HG02759 (cell line): ENCODE data around the gene CTF1.
"Not testable (repeated sequence)": the region's sequence is repeated elsewhere in the genome, so short reads cannot be mapped to it uniquely, and the experiment has no call there.

Source experiments
- ATAC-seq: cut with Tn5 transposase; IDR thresholded peaks from one replicate; pipeline ENCODE4 v1.9.1; 2021; ENCODE audit warnings: mild to moderate bottlenecking, moderate library complexity; ENCODE audit not compliant: unreplicated experiment

Gene CTF1

DNA sequence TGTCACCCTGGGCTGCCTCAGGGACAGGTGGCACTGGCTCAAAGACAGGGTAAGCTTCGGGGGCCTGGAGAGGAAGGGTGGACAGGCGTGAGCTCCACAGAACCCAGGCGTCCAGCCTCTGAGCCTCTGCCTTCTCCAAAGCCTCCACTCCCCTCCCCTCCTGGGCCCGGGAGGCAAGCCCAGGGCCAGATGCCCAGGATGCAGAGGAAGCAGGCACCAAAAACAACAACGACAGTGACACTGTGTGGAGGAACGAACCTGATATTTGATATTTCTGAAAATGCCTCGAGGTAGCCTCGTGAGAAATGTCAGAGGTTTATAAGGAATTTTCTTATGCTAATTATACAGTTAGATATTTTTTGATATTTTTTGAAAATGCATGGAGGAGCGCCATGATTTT is 8.5 kb upstream of the CTF1 start:
- ATAC-seq = no peak

DNA sequence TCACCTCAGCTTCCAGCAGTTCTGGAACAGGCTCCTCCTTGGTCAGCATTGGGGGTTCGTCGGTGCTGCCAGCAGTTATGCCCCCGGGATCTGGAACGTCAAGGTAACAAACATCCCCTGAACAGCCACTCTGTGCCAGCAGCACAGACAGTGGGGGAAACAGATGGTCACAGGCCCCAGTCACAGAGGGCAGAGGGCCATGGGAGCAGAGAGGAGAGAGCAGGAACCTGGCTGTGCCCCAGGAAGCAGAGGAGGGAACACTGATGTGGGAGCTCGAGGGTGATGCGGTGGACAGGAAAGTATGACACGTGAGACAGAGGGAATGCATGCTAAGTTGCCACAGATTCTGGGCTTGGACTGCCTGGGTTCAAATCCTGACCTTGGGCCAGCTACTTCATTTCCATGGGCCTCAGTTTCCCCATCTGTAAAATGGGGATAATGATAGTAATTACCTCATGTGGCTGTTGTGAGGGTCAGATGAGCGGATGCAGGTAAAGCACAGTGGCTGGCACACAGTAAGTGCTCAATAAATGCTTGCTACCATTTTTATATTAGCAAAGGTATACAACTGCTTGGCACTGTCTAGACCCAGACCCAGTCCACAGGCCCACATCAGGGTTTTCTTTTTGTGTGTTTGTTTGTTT is 7.4 kb upstream of the CTF1 start:
- ATAC-seq = no peak

GRCh38 chr16:30889721-30890120 is 6.7 kb upstream of the CTF1 start:
- ATAC-seq = no peak

- not testable (repeated sequence) for ATAC-seq
Measured at GRCh38 chr16:30891043-30891823, 5.2 kb upstream of the CTF1 start.

DNA sequence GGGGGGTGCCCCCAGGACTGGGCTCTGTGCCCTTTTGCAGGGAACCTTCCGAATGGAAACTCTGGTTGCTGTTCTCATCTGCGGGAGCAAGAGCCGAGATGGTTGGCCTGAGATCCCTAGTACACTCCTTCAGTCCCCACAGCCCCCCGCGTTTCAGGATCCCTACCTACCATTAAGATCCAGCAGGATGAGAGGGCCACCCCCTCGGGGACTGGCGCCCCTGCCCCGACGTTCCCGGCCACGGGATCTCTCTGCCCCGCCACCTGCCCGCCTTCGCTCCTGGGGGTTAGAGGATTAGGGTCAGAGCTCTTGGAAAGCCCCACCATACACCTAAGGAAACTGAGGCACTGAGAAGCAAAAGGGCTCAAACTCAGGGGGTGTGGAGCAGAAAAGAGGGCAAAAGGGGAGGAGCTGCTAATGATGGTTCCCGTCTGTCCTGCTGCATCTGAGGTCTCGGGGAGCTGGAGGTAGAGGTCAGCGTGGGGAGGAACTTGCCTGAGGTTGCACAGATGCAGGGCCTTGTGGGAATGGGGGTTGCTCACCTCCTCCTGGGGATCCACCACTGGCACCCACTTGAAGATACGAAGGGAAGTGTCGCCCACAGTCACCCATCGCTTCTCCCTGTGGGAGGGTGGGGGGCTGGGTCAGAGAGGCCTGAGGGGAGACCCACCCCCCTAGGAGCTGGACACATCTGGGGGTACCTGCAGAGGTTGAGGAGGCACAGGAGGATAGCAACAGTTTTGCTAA is 3.6 kb upstream of the CTF1 start:
- no peak for ATAC-seq

DNA sequence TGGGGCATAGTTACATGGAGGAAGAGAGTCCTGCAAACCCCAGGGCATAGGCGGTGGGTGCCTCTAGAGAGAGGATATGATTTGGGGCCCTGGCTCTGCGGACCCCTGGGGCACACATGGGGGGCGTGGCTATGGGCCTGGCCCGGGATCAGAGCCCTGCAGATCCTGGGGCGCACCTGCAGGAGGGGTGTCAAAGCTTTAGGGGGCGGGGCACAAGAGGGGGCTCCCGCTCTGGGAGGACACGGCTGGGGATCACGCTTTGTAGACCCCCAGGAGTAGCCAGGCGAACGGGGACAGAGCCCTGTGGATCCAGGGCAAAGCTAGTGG is 3.0 kb upstream of the CTF1 start:
- peak; percentile 1 for ATAC-seq

DNA sequence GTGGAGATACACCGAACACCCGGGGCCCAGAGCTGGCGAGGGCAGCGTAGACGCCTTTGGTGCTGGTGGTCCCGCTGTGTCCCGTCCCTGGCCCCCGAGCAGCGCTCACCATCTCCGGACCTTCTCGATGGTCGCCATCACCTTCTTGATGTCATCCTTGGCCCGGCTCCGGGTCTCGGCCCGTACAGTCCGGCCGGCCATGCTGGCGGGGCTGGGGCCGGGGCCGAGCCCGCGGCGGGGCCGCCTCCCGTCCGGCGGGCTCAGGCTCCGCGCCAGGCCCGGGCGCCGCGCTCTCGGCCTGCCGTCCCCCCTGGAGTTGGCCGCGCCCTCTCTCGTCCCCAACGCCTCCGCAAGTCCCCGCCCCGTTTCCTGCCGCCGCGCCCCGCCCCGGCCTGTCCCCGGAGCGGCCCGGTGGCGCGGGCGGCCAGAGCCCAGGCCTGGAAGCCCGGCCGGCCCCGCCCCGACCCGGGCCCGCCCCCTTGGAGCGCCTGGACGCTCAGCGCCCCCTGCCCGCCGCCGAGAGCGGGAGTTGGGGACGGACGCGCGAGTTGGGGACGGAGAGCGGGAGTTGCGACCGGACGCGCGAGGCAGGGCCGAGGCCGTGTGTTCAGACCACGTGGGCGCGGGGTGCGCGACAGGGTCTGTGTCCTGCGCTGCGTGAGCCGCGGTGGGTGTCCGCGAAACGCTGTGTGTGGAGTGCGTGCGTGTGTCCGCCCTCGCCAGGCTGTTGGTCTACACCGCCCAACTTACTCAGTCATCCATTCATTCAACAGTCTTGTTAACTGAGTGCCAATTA is 2.5 kb upstream of the CTF1 start, which contains the start of gene BCL7C:
TSS of gene BCL7C (minus strand) at position 334 of the 796 bp plus-strand sequence. CDS start at position 201, 133 bp downstream.
- peak; percentile 80 for ATAC-seq

- no peak for ATAC-seq
Measured at GRCh38 chr16:30894540-30895368, 1.7 kb upstream of the CTF1 start.

- ATAC-seq = no peak
Measured at GRCh38 chr16:30895627-30896260, 670 bp upstream of the CTF1 start.

DNA sequence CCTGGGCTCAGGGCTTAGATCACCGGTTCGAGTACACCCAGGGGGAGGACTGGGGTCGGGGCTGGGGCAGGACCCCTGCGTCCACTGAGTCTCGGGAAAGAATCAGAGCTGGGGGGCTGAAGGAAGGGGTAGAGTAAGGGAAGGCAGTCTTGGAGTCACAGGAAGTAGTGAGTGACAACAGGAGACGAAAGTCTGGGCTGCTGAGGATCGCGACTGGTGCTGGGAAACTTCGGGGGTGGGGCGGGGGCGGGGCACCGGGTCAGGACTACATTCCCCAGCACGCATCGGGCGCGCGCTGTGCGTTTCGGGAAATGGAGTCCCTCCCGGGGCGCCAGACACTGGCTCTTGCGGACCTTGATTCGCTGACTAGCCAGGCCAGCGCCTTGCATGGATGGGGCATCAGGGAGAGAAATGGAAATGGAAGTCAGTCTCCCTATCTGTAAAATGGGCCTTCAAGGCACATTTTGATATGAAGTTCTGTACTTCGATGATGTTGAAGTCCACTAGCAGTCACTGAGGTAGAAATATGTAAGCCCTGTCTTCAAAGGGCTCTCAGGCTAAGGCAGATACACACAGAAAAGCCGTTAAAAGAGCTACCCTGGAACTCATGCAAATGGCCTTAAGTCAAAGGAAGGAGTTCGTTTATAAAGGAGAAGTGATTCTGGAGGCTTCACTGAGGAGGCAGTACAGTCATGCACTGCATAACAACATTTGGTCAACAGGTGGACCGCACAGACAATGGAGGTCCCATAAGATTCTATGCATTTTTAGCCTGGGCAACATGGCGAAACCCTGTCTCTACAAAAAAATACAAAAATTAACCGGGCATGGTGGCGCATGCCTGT is 697 bp downstream of the CTF1 start:
- peak; percentile 34 for ATAC-seq

GRCh38 chr16:30899794-30900193 is 3.4 kb downstream of the CTF1 start:
- ATAC-seq = no peak

- ATAC-seq = no peak
Measured at GRCh38 chr16:30900588-30900987, 4.2 kb downstream of the CTF1 start.

- no peak for ATAC-seq
Measured at GRCh38 chr16:30901201-30902028, 5.0 kb downstream of the CTF1 start.

- peak; percentile 77 for ATAC-seq
Measured at GRCh38 chr16:30902029-30902972, 5.9 kb downstream of the CTF1 start.

- ATAC-seq = no peak
Measured at GRCh38 chr16:30903002-30903401, 6.6 kb downstream of the CTF1 start.

GRCh38 chr16:30903596-30903995 is 7.2 kb downstream of the CTF1 start:
- no peak for ATAC-seq
